AG09309 (cell line): Measurements from ENCODE around the gene CD300H.

Experiments
- DNase-seq: peaks from one replicate; pipeline ENCODE4 v3.0.0-alpha.2; 2010; ENCODE audit warnings: low read depth
- H3K4me3 ChIP-seq: 2 replicates; pipeline ENCODE4 v1.5.1; 2011; ENCODE audit warnings: mild to moderate bottlenecking, low read depth, low read length, moderate library complexity; ENCODE audit not compliant: control insufficient read depth
- CTCF ChIP-seq: IDR thresholded peaks from 2 replicates; pipeline ENCODE4 v1.5.1; 2011; ENCODE audit warnings: mild to moderate bottlenecking, low read depth, low read length, inconsistent platforms; ENCODE audit not compliant: insufficient read depth, control insufficient read depth; ENCODE audit errors: missing control alignments

Gene CD300H

DNA sequence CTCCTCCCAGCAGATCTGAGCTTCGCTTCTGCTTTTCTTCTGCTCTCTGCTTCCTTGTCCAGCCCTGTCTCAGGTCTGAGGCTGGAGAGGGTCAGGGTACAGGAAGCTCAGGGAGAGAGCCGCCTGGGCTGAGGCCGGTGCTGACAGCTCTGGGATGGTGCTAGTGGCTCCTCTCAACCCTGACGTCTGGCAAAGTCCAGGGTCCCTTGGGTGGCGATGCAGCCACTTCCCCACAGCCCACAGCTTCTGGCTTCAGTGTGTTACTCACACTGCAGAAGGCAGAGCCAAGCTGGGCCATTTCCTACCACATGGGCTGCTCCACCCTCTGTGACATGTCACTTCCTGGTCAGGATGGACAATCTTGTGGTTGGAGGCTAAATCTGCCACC lies 21.5 kb downstream of the CD300H start, which contains the start of gene CD300C:
CD300C (minus strand) TSS at position 273 of the 388 bp plus-strand sequence. CDS start 333 bp downstream, outside the sequence.
- no peak for TF ChIP-seq CTCF

DNA sequence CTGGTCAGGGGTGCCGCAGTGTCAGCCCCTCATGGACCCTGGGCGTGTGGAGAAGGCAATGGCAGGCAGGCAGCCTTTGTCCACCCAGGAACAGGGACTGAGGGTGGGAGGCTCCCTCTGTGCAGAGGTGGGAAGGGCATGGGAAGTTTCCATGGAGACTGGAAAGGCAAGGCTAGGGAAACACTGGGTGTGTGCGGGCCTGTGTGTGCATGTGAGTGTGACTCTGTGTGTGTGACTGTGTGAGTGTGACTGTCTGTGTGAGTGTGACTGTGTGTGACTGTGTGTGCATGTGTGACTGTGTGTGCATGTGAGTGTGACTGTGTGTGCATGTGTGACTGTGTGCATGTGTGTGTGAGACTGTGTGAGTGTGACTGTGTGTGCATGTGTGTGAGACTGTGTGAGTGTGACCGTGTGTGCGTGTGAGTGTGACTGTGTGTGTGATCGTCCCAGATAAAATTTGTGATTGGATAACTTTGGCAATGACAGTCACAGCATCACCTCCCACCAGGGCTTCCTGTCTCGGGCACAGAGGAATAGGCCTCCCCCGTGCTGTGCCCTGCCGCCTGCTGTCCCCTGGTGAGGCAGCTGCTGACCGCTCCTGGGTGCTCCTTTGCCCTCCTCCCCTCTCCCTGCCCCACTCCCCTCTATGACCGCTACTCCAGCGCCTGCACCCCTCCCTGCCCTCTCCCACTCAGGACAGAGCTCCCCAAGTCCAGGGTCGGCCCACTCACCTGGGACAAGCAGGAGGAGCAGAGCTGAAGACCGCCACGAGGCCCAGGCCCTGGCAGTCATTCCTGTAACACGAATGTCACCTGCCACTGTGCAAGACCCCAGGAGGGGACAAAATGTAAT lies 22.1 kb downstream of the CD300H start:
- no peak for DNase-seq
- no peak overlapping the region for H3K4me3 ChIP-seq
- no peak for TF ChIP-seq CTCF

More for the DNA sequence above, 21.5 kb downstream of the CD300H start, which contains the start of gene CD300C:
- H3K4me3 ChIP-seq: no peak within 1 kb of the TSS
- no peak for DNase-seq

- no peak for DNase-seq
- TF ChIP-seq CTCF: no peak
- H3K4me3 ChIP-seq: no peak overlapping the region
Measured at GRCh38 chr17:74543891-74544760, 23.2 kb downstream of the CD300H start.

DNA sequence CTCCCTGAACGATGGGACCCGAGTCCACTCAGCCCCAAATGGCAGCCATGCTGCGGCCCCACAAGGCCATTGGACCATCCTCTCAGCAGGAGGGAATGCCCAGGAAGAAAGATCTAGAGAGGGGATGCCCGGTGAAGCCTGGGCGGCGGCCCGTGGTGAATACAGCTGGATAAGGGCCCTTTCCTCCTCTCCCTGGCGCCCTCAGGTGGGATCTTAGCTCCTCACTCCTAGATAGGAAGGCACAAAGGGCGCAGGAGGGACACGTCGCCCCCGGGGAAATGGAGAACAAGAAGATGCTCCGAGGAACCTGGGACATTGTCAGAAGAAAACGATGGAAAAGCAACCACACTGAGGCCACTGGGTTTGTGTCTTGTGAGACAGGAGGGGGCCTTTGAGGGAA lies 23.9 kb downstream of the CD300H start:
- no peak for TF ChIP-seq CTCF
- no peak for DNase-seq
- H3K4me3 ChIP-seq: no peak overlapping the region

- TF ChIP-seq CTCF: no peak
- no peak for DNase-seq
- H3K4me3 ChIP-seq: no peak overlapping the region
Measured at GRCh38 chr17:74542727-74543383, 24.5 kb downstream of the CD300H start.

- TF ChIP-seq CTCF: no peak
- no peak for DNase-seq
- no peak overlapping the region for H3K4me3 ChIP-seq
Measured at GRCh38 chr17:74542166-74542565, 25.1 kb downstream of the CD300H start.
